HCT116 (cell line): ENCODE measurements around the gene CCDC91. TPM values are rescaled to one million over a fixed set of nuclear protein-coding genes. Genes with fewer than 3 reads are reported as not detected.
A peak's percentile ranks its signal among the peaks of the same experiment; 100 is the strongest.

Source experiments
- ATAC-seq: fragments of 200-7000 bp; cut with Tn5 transposase; 2 replicates; pipeline ENCODE4 v1.9.1; 2020; ENCODE audit warnings: mild to moderate bottlenecking, moderate library complexity
- BruUV-seq: library from RNA; stranded (reverse); fragments of 400-500 nt; replicated peaks from 2 replicates; lab custom pipeline; 2021; lab: Mats Ljungman, UMichigan
- CTCF ChIA-PET: fragments of 300-600 bp; sonication (Branson Sonifier 250); formaldehyde crosslinking; loops from one replicate; lab custom pipeline; 2021; ENCODE audit warnings: antibody characterized with exemption; lab: Charles Lee
- POLR2A ChIA-PET: fragments of 300-600, 350-600 bp; sonication (Branson Sonifier 250); formaldehyde crosslinking; loops from one replicate; lab custom pipeline; 2021; ENCODE audit warnings: antibody characterized with exemption; lab: Charles Lee
- RAD21 ChIA-PET, 2 experiments: fragments of 300-600 bp; sonication (Branson Sonifier 250); formaldehyde crosslinking; loops; one replicate each; lab custom pipeline; 2023; ENCODE audit warnings: low total read pairs in 2 of 2; ENCODE audit not compliant: uncharacterized antibody in 2 of 2, unreplicated experiment in 2 of 2, low non-redundant PET in 1 of 2; lab: Charles Lee
- DNase-seq: peaks from one replicate; pipeline ENCODE4 v3.0.0-alpha.2; 2010; ENCODE audit warnings: low read depth, low spot score
- H2AFZ ChIP-seq: fragments of 200-600 bp; shearing (Covaris generic), sonication (generic); 2 replicates; pipeline ENCODE4 v1.6.1; 2017; ENCODE audit warnings: low read depth, mixed run types, mixed read lengths, antibody characterized with exemption, low read length; ENCODE audit not compliant: poor library complexity, severe bottlenecking
- H3K27ac ChIP-seq: 2 replicates; pipeline ENCODE4 v1.5.1; 2012; ENCODE audit warnings: low read depth, low read length
- H3K27me3 ChIP-seq: fragments of 200-600 bp; sonication (generic); 2 replicates; pipeline ENCODE4 v1.6.1; 2016; ENCODE audit warnings: mixed run types, low read length, mixed read lengths; ENCODE audit not compliant: insufficient read depth
- H3K36me3 ChIP-seq, 2 experiments: fragments of 200-500 bp in 1 of 2; fragments of 200-600 bp in 1 of 2; sonication (Bioruptor generic) in 1 of 2; sonication (generic) in 1 of 2; 2 replicates each; pipeline versions ENCODE4 v1.5.1 to v1.6.1; 2014 to 2016; ENCODE audit warnings: low read length in 2 of 2, inconsistent platforms in 1 of 2, mixed read lengths in 1 of 2, mixed run types in 1 of 2; ENCODE audit not compliant: insufficient read depth in 2 of 2, control insufficient read depth in 1 of 2
- H3K4me1 ChIP-seq, 2 experiments: fragments of 200-600 bp in 1 of 2; sonication (generic) in 1 of 2; 2 replicates each; pipeline versions ENCODE4 v1.5.1 to v1.6.1; 2012 to 2017; ENCODE audit warnings: low read length in 2 of 2, inconsistent platforms in 1 of 2, mild to moderate bottlenecking in 1 of 2, mixed read lengths in 1 of 2, mixed run types in 1 of 2, moderate library complexity in 1 of 2; ENCODE audit not compliant: insufficient read depth in 2 of 2, control insufficient read depth in 1 of 2
- H3K4me2 ChIP-seq: fragments of 200-600 bp; sonication (generic); 2 replicates; pipeline ENCODE4 v1.6.1; 2017; ENCODE audit warnings: mixed run types, low read length, mixed read lengths
- H3K4me3 ChIP-seq, 2 experiments: fragments of 200-600 bp in 1 of 2; sonication (generic) in 1 of 2; replicated peaks in 1 of 2; 2 replicates each; pipeline ENCODE4 v1.5.1; 2011 to 2016; ENCODE audit warnings: low read length in 2 of 2, control low read depth in 1 of 2, low read depth in 1 of 2, mild to moderate bottlenecking in 1 of 2, mixed read lengths in 1 of 2, mixed run types in 1 of 2
- H3K79me2 ChIP-seq: fragments of 200-600 bp; sonication (generic); 2 replicates; pipeline ENCODE4 v1.6.1; 2017; ENCODE audit warnings: mild to moderate bottlenecking, mixed run types, low read length, moderate library complexity, mixed read lengths; ENCODE audit not compliant: insufficient read depth
- H3K9ac ChIP-seq: fragments of 200-600 bp; sonication (generic); 2 replicates; pipeline ENCODE4 v1.6.1; 2016; ENCODE audit warnings: low read length, mixed read lengths
- H3K9me2 ChIP-seq: fragments of 200-600 bp; sonication (generic), shearing (Covaris generic); 2 replicates; pipeline ENCODE4 v1.6.1; 2017; ENCODE audit warnings: mixed run types, mild to moderate bottlenecking, moderate library complexity; ENCODE audit not compliant: insufficient read depth
- H3K9me3 ChIP-seq, 2 experiments: fragments of 200-500 bp in 1 of 2; fragments of 200-600 bp in 1 of 2; sonication (Bioruptor generic) in 1 of 2; sonication (generic) in 1 of 2; 2 replicates each; pipeline ENCODE4 v1.6.1; 2014 to 2017; ENCODE audit warnings: low read length in 2 of 2, mixed read lengths in 2 of 2, inconsistent platforms in 1 of 2, low read depth in 1 of 2, mild to moderate bottlenecking in 1 of 2, mixed run types in 1 of 2, moderate library complexity in 1 of 2; ENCODE audit not compliant: control insufficient read depth in 1 of 2, insufficient read depth in 1 of 2
- H4K20me1 ChIP-seq: fragments of 200-600 bp; sonication (generic), shearing (Covaris generic); 2 replicates; pipeline ENCODE4 v1.6.1; 2017; ENCODE audit warnings: mixed run types, mild to moderate bottlenecking, moderate library complexity; ENCODE audit not compliant: insufficient read depth
- EZH2phosphoT487 ChIP-seq: fragments of 200-600 bp; IDR thresholded peaks from 2 replicates; pipeline ENCODE4 v1.6.1; 2018; ENCODE audit warnings: antibody characterized with exemption, borderline replicate concordance
- JUND ChIP-seq: IDR thresholded peaks from 2 replicates; pipeline ENCODE4 v1.6.1; 2012
- POLR2A ChIP-seq: IDR thresholded peaks from 2 replicates; pipeline ENCODE4 v1.7.0; 2011; ENCODE audit warnings: borderline replicate concordance; ENCODE audit not compliant: insufficient read depth, insufficient read length; ENCODE audit errors: extremely low read depth
- RAD21 ChIP-seq: IDR thresholded peaks from 2 replicates; pipeline ENCODE4 v1.6.1; 2012; ENCODE audit warnings: low read depth, mild to moderate bottlenecking
- TCF7L2 ChIP-seq: IDR thresholded peaks from 2 replicates; pipeline ENCODE4 v1.7.0; 2011; ENCODE audit warnings: borderline replicate concordance, inconsistent platforms; ENCODE audit not compliant: insufficient read depth, insufficient read length; ENCODE audit errors: extremely low read depth
- intact Hi-C: fragments of 100-400 bp; cut with micrococcal nuclease; formaldehyde crosslinking; loops from 2 replicates; pipeline ENCODE4 v1.10.0; 2022
- total RNA-seq: library from RNA; stranded (reverse); gene quantifications from one replicate; pipeline ENCODE4 v1.2.1, GENCODE V29; 2021; ENCODE audit not compliant: unreplicated experiment
- TF ChIP-seq, protein P1 (sequence below): IDR thresholded peaks from 2 replicates; pipeline ENCODE4 v1.6.1; 2012
- TF ChIP-seq, protein P2 (sequence below), 3 experiments: fragments of 200-600 bp in 1 of 3; sonication (generic) in 1 of 3; IDR thresholded peaks in 2 of 3; conservative IDR thresholded peaks in 1 of 3; 2 replicates each; pipeline ENCODE4 v1.5.1; 2012 to 2017; ENCODE audit warnings: low read depth in 2 of 3, low read length in 2 of 3, antibody characterized with exemption in 1 of 3, borderline replicate concordance in 1 of 3, control low read depth in 1 of 3, mild to moderate bottlenecking in 1 of 3, mixed read lengths in 1 of 3, mixed run types in 1 of 3, moderate library complexity in 1 of 3; ENCODE audit not compliant: insufficient read depth in 1 of 3

The CCDC91 gene
- total RNA-seq, 1 experiment from 2014 or later = 18.1 TPM

DNA sequence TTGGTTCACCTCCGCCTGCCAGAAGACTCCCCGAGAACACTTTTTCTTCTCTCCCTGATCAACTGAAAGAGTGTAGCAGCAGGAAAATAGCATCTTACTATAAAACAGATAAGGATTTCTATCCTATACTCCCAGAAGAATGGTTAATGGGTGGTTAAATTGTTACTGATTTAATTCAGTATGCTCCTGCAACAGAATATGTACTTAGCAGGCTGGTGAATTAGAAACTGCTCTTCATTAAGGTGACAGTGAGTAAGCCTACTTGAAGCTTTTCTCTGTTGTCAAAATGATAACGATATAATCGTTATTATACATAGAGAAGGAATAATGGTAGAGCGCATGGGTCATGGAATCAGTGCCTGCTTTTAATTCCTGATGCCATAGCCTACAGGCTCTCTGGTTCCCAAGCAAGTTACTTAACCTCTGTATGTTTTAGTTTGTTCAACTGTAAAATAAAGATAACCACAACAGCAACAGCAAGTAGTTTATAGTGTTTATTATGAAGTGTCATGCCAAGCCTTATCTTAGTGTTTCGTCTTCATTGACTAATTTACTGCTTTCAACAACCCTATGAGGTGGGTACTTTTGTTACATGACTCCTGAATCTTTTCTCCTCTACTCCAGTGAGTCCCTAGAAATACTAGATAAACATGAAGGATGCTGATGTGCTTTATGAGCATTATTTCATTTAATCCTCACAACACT lies 392.6 kb downstream of the CCDC91 start:
- Histone ChIP-seq H3K9me2 (no peaks in the 10 kb centered on the region), H3K4me1 (no peaks in the 10 kb centered on the region), H3K27ac (no peak overlapping the region), H3K79me2 (no peaks in the 10 kb centered on the region), H3K9me3 (no peaks in the 10 kb centered on the region), H3K4me3 (no peak overlapping the region), H4K20me1 (no peaks in the 10 kb centered on the region), H3K36me3 (no peaks in the 10 kb centered on the region), H3K4me2 (no peak overlapping the region)
- ChIA-PET CTCF (interaction anchor here (1.9 kb wide), 1 partner anchor 290 kb away, joined by 5 read pairs; no protein-coding TSS in a partner anchor), RAD21 (no interaction called here), POLR2A (no interaction called here)
- intact Hi-C loops = no loop called here
- DNase-seq (no peak), ATAC-seq (no peak)
- no TSS peak for BruUV-seq
- TF ChIP-seq JUND (no peak), TCF7L2 (no peak), EZH2phosphoT487 (no peak), POLR2A (no peak)
- TF ChIP-seq, protein P1, sequence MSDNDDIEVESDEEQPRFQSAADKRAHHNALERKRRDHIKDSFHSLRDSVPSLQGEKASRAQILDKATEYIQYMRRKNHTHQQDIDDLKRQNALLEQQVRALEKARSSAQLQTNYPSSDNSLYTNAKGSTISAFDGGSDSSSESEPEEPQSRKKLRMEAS = no peak
- TF ChIP-seq, all 23 proteins: peak for 0
- Histone ChIP-seq H2AFZ (no peak overlapping the region), H3K9ac (no peak overlapping the region), H3K27me3 (no peaks in the 10 kb centered on the region)

DNA sequence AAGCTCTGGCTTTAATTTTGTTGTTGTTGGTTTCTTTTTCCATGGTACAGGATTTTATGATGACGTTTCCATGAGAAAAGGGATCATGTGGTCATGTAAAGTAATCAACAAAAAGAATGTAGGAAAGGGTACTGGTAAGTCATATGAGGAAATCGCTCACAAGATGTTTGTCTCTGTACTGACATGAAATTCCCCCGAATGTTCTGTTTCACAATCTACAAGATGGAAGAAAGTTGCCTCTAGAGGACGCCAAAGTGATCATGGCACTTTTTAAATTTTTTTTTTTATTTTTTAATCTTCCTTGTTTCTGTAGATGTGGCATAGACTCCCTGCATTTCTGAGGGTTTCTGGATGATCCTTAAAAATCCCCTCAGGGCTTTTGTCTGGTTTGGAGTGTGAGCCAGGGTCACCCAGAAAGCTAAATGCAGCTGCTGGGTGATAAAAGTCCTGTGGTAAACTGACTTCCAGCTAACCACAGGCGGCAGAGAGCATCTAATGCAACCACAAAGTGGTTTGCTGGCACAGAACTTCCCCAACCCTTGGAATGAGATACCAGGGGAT lies 393.5 kb downstream of the CCDC91 start:
- no peaks in the 10 kb centered on the region for H3K4me1 ChIP-seq
- H4K20me1 ChIP-seq = no peaks in the 10 kb centered on the region
- no peak overlapping the region for H3K4me2 ChIP-seq
- ATAC-seq = no peak
- intact Hi-C loops = no loop called here
- no TSS peak for BruUV-seq
- H3K27me3 ChIP-seq = no peaks in the 10 kb centered on the region
- no peaks in the 10 kb centered on the region for H3K79me2 ChIP-seq
- RAD21 ChIA-PET = interaction anchor here in 1 of 2 experiments (1.1 kb wide), 1 partner anchor 289 kb away, joined by 3 read pairs; no protein-coding TSS in a partner anchor
- H3K9ac ChIP-seq = no peak overlapping the region
- no peaks in the 10 kb centered on the region for H3K9me3 ChIP-seq
- no peaks in the 10 kb centered on the region for H3K36me3 ChIP-seq
- TF ChIP-seq RAD21 = no peak
- TF ChIP-seq, protein P2, sequence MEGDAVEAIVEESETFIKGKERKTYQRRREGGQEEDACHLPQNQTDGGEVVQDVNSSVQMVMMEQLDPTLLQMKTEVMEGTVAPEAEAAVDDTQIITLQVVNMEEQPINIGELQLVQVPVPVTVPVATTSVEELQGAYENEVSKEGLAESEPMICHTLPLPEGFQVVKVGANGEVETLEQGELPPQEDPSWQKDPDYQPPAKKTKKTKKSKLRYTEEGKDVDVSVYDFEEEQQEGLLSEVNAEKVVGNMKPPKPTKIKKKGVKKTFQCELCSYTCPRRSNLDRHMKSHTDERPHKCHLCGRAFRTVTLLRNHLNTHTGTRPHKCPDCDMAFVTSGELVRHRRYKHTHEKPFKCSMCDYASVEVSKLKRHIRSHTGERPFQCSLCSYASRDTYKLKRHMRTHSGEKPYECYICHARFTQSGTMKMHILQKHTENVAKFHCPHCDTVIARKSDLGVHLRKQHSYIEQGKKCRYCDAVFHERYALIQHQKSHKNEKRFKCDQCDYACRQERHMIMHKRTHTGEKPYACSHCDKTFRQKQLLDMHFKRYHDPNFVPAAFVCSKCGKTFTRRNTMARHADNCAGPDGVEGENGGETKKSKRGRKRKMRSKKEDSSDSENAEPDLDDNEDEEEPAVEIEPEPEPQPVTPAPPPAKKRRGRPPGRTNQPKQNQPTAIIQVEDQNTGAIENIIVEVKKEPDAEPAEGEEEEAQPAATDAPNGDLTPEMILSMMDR (IDR thresholded peaks at IDR 0.05 in 2 of 3, conservative IDR thresholded peaks at IDR 0.05 in 1 of 3; ENCODE audit: borderline replicate concordance in 1 of 3, insufficient read depth in 1 of 3, low read depth in 2 of 3, low read length in 2 of 3) = peak in 2 of 3 experiments; percentile 25 to 45; a peak in 4 of 6 replicates
- TF ChIP-seq, all 23 proteins: peak for 1
- no peak for DNase-seq
- Histone ChIP-seq H2AFZ (no peak overlapping the region), H3K4me3 (no peak overlapping the region), H3K9me2 (no peaks in the 10 kb centered on the region), H3K27ac (no peak overlapping the region)
- POLR2A ChIA-PET = no interaction called here
- CTCF ChIA-PET = interaction anchor here (1.3 to 1.9 kb wide), 2 partner anchors 12 to 289 kb away, joined by 4 to 5 read pairs; no protein-coding TSS in a partner anchor
